GM18517 (cell line): ENCODE measurements around the gene DPYSL3.

Experiments
- ATAC-seq: cut with Tn5 transposase; IDR thresholded peaks from one replicate; pipeline ENCODE4 v1.9.1; 2021; ENCODE audit warnings: mild to moderate bottlenecking, moderate library complexity; ENCODE audit not compliant: unreplicated experiment

Gene DPYSL3

GRCh38 chr5:147441191-147441695 is 68.6 kb downstream of the DPYSL3 start:
- no peak for ATAC-seq

GRCh38 chr5:147439254-147439653 is 70.6 kb downstream of the DPYSL3 start:
- no peak for ATAC-seq

- ATAC-seq, result no peak
These were observed 72.7 kb downstream of the DPYSL3 start for GRCh38 chr5:147437161-147437596.

DNA sequence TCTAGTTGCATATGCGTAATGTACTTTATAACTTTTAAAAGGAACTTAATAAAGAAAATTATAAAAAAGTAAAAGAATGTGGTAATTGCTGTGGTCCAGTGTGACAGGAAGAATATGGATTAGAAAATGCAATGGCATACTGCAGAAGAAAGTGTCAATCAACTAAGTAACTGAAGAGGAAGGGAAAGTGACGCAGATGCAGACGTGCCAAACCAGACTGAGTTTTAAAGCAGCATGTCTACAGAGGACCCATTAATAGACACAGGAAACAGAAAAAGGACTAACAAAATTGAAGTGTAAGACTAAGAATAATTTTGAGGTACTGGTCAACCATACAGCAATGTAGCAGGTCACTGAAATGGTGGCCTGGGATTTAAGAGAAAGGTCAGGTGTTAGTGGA is 73.3 kb downstream of the DPYSL3 start:
- no peak for ATAC-seq

- no peak for ATAC-seq
These were observed 75.8 kb downstream of the DPYSL3 start for GRCh38 chr5:147434049-147434448.

- no peak for ATAC-seq
These were observed 77.5 kb downstream of the DPYSL3 start for GRCh38 chr5:147432323-147432722.

- no peak for ATAC-seq
These were observed 78.3 kb downstream of the DPYSL3 start for GRCh38 chr5:147431586-147431985.

- ATAC-seq, result no peak
These were observed 79.2 kb downstream of the DPYSL3 start for GRCh38 chr5:147430628-147431027.

GRCh38 chr5:147427521-147428401 is 82.1 kb downstream of the DPYSL3 start:
- no peak for ATAC-seq

DNA sequence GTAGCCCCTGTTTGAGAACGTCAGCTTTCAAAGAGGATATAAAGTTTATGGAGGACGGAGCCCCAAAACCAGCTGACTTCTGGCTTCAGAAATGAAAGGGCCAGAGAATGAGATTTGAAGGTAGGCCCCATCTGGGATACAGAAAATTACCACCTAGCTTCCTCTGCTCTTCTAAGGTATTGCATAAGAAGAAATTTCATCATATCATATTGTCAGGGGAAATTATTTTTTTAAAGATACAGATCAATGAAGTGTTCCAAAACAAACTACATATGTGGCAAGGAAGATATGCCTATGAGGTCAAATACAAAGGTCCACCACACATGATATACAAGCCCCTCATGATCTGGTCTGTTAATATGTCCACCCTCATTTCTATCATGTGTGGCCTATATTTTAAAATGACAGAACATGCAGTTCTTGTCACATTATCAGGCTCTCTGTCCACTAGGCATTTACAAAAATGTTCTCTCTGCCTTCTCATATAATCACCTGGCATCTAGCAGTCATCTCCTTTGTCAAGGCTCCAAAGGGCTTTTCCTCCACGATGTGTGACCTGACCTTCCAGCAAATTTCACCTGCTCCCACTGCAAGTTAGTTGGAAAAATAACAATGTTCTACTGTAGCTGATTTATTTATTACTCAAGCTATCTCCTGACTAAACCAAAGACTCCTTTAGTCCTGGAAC is 83.1 kb downstream of the DPYSL3 start:
- no peak for ATAC-seq

GRCh38 chr5:147418613-147419012 is 91.3 kb downstream of the DPYSL3 start:
- ATAC-seq, result no peak

DNA sequence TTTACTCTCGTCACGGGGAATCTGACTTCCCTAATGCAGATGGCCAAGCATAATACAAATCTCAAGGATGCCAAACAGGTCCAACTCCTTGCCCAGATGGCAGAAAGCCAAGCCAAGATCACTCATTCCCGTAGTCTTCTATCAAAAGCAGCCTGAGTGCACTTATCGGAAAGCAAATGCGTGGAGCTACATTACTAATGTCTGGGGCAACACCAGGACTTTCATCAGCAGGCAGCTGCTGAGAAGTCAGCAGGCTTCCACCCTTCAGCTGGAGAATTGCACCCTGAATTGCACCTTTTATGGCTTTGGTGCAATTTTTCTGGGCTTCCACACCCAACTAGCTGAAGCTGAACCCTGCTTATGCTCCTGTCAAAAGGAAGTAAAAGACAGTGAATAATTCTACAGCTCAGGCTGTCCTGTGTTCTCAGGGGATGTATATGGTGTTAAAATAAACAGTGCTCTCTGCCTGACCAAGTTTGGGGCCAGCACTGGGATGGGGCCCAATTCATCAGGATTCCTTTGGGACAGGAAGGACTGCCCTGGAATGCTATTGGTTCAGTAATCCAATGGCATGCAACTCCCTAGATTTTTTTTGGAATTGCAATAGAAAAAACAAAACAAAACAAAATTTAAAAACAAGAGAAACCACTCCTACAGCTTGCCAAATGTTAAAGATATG is 92.6 kb downstream of the DPYSL3 start:
- ATAC-seq, result no peak

GRCh38 chr5:147415651-147416050 is 94.2 kb downstream of the DPYSL3 start:
- no peak for ATAC-seq

- no peak for ATAC-seq
These were observed 96.6 kb downstream of the DPYSL3 start for GRCh38 chr5:147413266-147413665.

DNA sequence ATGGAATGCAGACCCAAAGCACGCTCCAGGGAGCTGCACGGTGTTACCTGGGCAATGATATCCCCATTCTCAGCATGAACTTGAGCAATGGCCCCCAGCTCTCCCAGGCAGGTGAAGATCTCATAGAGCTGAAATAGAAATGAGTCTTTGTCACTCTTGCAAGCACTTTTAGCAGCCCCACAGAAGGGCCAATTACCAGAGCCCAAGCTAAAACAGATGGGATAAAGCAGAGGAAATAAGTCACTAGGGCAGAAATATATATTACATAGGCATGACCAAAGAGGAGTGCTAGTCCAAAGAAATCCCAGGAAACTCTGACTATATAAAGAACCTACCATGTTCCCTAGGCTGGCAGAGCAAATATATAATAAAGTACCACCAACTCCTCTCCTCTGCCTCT is 97.3 kb downstream of the DPYSL3 start:
- ATAC-seq, result no peak

DNA sequence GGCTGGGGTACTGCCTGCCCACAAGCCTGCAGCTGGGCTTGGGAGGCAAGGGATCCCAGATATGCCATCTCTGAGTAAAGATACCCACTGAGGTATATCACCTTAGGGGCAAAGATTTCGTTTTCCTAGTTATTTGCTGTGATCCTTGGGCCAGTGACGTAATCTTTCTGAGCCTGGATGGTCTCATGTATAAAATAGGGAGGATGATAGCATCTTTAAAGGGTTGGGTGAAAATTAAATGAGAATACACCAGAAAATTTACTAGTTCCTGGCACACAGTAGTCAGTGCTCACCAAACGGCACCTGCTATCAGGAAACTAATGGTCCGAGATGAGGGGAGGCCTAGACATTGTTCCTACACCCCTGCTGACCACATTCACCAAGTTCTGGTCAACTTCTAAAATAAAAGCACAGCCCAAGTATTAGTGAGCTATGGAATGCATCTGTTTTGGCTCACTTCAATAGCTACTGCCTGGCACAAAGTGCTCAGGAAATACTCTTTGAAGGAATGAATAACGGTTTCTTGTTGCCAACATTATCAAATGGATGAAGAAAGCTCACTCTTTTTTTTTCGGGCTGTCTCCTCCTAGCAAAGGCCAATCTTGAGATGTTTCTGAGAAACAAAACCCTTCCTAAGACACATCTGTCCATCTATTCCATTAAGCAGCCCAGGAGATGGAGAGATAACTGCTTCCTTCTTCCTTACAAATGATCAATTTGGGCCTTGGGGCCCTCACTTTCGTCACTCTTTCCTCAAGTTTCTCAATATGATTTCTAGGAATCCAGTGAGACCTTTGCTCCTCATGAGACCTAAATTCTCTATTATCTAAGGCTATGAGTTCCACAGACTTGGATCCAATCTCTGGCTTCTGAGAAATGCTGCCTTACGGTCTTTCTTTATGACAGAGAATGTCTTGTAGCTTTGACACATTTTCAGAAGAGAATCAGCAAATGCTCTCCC is 98.2 kb downstream of the DPYSL3 start:
- no peak for ATAC-seq

GRCh38 chr5:147410496-147411358 is 99.1 kb downstream of the DPYSL3 start:
- ATAC-seq, result no peak

GRCh38 chr5:147408980-147409379 is 100.9 kb downstream of the DPYSL3 start:
- ATAC-seq, result no peak

- no peak for ATAC-seq
These were observed 102.7 kb downstream of the DPYSL3 start for GRCh38 chr5:147407094-147407681.
